ENCODE measurements around the gene KCTD13.
"Not testable (repeated sequence)": the region's sequence is repeated elsewhere in the genome, so short reads cannot be mapped to it uniquely, and the experiment has no call there.

KCTD13 gene

GRCh38 chr16:29898804-29899515 is 27.1 kb downstream of the KCTD13 start:
- H3K27ac ChIP-seq = no peak overlapping the region
- H3K4me3 ChIP-seq = peak overlapping the region; percentile 80
- H3K9ac ChIP-seq (ENCODE audit: insufficient read length) = no peak overlapping the region
- H3K36me3 ChIP-seq (ENCODE audit: insufficient read depth, low read length) = no peaks in the 10 kb centered on the region
- DNase-seq (ENCODE audit: low read depth, low spot score) = no peak
- H3K9me3 ChIP-seq (ENCODE audit: low read depth, low read length) = no peaks in the 10 kb centered on the region
- TF ChIP-seq FOXP2 (optimal IDR thresholded peaks at IDR 0.05; ENCODE audit: control extremely low read depth, extremely low read length, insufficient read depth) (no peak), EZH2 (IDR thresholded peaks at IDR 0.05) (no peak), POLR2AphosphoS5 (IDR thresholded peaks at IDR 0.05; ENCODE audit: borderline replicate concordance, low read depth, low read length) (no peak)

GRCh38 chr16:29898135-29898803 is 27.8 kb downstream of the KCTD13 start:
- no peaks in the 10 kb centered on the region for H3K36me3 ChIP-seq (ENCODE audit: insufficient read depth, low read length)
- DNase-seq (ENCODE audit: low read depth, low spot score) = no peak
- H3K9ac ChIP-seq (ENCODE audit: insufficient read length) = no peak overlapping the region
- H3K9me3 ChIP-seq (ENCODE audit: low read depth, low read length) = no peaks in the 10 kb centered on the region
- TF ChIP-seq FOXP2 (optimal IDR thresholded peaks at IDR 0.05; ENCODE audit: control extremely low read depth, extremely low read length, insufficient read depth) (no peak), POLR2AphosphoS5 (IDR thresholded peaks at IDR 0.05; ENCODE audit: borderline replicate concordance, low read depth, low read length) (no peak), EZH2 (IDR thresholded peaks at IDR 0.05) (no peak)
- no peak overlapping the region for H3K4me3 ChIP-seq
- no peak overlapping the region for H3K27ac ChIP-seq

DNA sequence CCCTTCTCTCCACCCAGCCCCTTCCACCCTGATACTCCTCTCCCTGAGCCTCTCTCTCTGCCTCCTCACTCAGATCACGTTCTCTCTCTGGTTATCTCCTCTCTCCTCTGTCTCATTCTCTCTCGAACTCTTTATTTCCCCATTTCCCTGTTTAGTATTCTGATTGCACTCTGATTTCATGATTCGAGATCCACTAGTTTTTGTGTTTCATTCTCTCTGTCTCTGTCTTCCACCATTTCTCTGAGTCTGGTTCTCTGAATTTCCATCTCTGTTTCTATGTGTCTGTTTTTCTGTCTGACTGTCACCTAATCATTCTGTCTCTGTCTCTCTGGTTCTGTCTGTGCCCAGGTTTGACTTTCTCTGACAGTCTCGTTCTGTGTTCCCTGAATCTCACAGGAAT is 28.7 kb downstream of the KCTD13 start:
- DNase-seq (ENCODE audit: low read depth, low spot score) = no peak
- Histone ChIP-seq H3K36me3 (ENCODE audit: insufficient read depth, low read length) (no peaks in the 10 kb centered on the region), H3K9ac (ENCODE audit: insufficient read length) (no peak overlapping the region), H3K4me3 (no peak overlapping the region), H3K9me3 (ENCODE audit: low read depth, low read length) (no peaks in the 10 kb centered on the region), H3K27ac (no peak overlapping the region)
- no peak for TF ChIP-seq EZH2 (IDR thresholded peaks at IDR 0.05)
- no peak for TF ChIP-seq FOXP2 (optimal IDR thresholded peaks at IDR 0.05; ENCODE audit: control extremely low read depth, extremely low read length, insufficient read depth)
- no peak for TF ChIP-seq POLR2AphosphoS5 (IDR thresholded peaks at IDR 0.05; ENCODE audit: borderline replicate concordance, low read depth, low read length)

DNA sequence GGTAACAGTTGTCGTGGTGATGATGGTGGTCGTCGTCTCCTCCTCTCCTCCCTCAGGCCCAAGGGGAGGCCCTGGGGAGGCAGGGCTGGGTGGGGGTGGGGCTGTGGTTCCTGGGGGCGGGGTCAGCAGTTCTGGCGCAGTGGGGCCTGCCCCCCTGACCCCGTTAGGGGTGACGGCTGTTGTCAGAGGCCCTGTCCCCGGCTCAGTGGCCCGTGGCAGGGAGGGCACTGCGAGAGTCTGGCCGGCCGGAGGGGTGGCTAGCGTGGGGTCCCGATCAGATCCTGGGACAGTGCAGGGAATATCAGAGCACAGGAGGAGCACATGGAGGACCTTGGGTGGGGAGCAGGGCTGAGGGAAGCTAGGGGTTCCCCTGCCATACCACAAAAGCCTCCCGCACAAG is 29.2 kb downstream of the KCTD13 start:
- H3K27ac ChIP-seq = no peak overlapping the region
- H3K36me3 ChIP-seq (ENCODE audit: insufficient read depth, low read length) = no peaks in the 10 kb centered on the region
- no peaks in the 10 kb centered on the region for H3K9me3 ChIP-seq (ENCODE audit: low read depth, low read length)
- no peak for DNase-seq (ENCODE audit: low read depth, low spot score)
- H3K4me3 ChIP-seq = no peak overlapping the region
- TF ChIP-seq POLR2AphosphoS5 (IDR thresholded peaks at IDR 0.05; ENCODE audit: borderline replicate concordance, low read depth, low read length) (no peak), EZH2 (IDR thresholded peaks at IDR 0.05) (no peak), FOXP2 (optimal IDR thresholded peaks at IDR 0.05; ENCODE audit: control extremely low read depth, extremely low read length, insufficient read depth) (no peak)
- H3K9ac ChIP-seq (ENCODE audit: insufficient read length) = no peak overlapping the region

GRCh38 chr16:29894352-29894751 is 31.7 kb downstream of the KCTD13 start:
- no peak for TF ChIP-seq POLR2AphosphoS5 (IDR thresholded peaks at IDR 0.05; ENCODE audit: borderline replicate concordance, low read depth, low read length)
- no peak for TF ChIP-seq FOXP2 (optimal IDR thresholded peaks at IDR 0.05; ENCODE audit: control extremely low read depth, extremely low read length, insufficient read depth)
- TF ChIP-seq EZH2 (IDR thresholded peaks at IDR 0.05) = no peak
- no peak overlapping the region for H3K9ac ChIP-seq (ENCODE audit: insufficient read length)
- no peak overlapping the region for H3K4me3 ChIP-seq
- no peaks in the 10 kb centered on the region for H3K36me3 ChIP-seq (ENCODE audit: insufficient read depth, low read length)
- no peak overlapping the region for H3K27ac ChIP-seq
- H3K9me3 ChIP-seq (ENCODE audit: low read depth, low read length) = no peaks in the 10 kb centered on the region
- DNase-seq (ENCODE audit: low read depth, low spot score) = no peak

GRCh38 chr16:29893553-29893952 is 32.5 kb downstream of the KCTD13 start:
- Histone ChIP-seq H3K4me3 (no peak overlapping the region), H3K9ac (ENCODE audit: insufficient read length) (no peak overlapping the region), H3K27ac (no peak overlapping the region), H3K9me3 (ENCODE audit: low read depth, low read length) (no peaks in the 10 kb centered on the region), H3K36me3 (ENCODE audit: insufficient read depth, low read length) (no peaks in the 10 kb centered on the region)
- TF ChIP-seq EZH2 (IDR thresholded peaks at IDR 0.05) = no peak
- no peak for DNase-seq (ENCODE audit: low read depth, low spot score)

DNA sequence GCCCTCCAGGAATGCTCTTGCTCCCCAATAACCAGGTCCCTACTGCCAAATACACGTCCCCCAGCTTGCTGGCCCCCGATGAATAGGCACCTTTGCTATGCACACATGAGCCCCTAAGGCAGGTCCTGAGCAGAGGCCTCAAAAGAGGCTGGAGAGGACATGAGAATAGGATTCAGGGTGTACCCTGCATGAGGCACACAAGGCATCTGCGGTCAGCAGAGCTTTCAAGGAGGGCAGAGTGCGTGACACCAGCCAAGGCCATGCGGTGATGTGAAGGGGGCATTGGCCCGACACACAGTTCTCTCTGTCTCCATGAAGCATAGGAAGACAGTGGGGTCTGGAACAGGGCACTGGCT is 33.6 kb downstream of the KCTD13 start:
- H3K4me3 ChIP-seq = no peak overlapping the region
- TF ChIP-seq EZH2 (IDR thresholded peaks at IDR 0.05) (no peak), POLR2AphosphoS5 (IDR thresholded peaks at IDR 0.05; ENCODE audit: borderline replicate concordance, low read depth, low read length) (no peak), FOXP2 (optimal IDR thresholded peaks at IDR 0.05; ENCODE audit: control extremely low read depth, extremely low read length, insufficient read depth) (no peak)
- H3K36me3 ChIP-seq (ENCODE audit: insufficient read depth, low read length) = no peaks in the 10 kb centered on the region
- H3K9ac ChIP-seq (ENCODE audit: insufficient read length) = no peak overlapping the region
- no peak overlapping the region for H3K27ac ChIP-seq
- DNase-seq (ENCODE audit: low read depth, low spot score) = no peak
- H3K9me3 ChIP-seq (ENCODE audit: low read depth, low read length) = no peaks in the 10 kb centered on the region

DNA sequence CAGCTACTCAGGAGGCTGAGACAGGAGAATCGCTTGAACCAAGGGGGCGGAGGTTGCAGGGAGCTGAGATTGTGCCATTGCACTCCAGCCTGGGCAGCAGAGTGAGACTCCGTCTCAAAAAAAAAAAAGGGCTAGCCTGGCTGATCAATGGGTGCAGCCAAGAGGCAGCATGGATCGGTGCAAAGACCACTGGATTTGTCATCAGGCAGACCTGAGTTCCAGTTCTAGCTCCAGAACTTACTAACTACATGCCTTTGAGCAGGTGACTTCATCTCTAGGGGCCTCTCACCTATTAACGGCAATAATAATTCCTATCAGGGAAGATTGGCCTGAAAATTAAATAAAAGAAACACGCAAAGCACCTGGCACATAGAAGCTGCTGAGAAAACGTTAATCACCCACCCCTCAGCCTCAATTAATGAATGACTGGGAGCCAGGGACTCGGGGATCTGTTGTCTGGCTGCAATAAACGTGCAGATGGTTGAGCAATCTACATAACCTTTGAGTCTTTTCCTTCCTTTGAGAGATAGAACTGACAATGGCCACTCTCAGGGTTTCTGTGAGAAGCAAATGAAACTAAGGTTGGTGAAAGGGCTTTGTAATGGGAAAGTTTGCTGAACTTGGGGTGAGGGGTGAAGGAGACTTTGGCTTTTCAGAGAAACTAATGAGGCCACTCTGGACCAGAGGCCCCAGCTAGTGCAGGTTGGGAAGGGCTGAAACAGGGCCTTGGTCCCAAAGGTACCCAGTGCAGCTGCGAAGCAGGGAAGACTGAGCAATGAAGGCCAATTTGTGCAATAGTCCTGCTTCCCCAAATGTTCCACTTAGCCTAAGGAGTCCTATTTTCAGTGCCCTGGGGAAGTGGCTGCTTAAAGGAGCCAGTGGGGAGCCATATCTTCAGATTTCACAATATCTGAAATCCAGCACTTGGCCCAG is 34.2 kb downstream of the KCTD13 start:
- H3K4me3 ChIP-seq = no peak overlapping the region
- no peaks in the 10 kb centered on the region for H3K9me3 ChIP-seq (ENCODE audit: low read depth, low read length)
- no peaks in the 10 kb centered on the region for H3K36me3 ChIP-seq (ENCODE audit: insufficient read depth, low read length)
- DNase-seq (ENCODE audit: low read depth, low spot score) = no peak
- no peak overlapping the region for H3K9ac ChIP-seq (ENCODE audit: insufficient read length)
- H3K27ac ChIP-seq = no peak overlapping the region
- TF ChIP-seq FOXP2 (optimal IDR thresholded peaks at IDR 0.05; ENCODE audit: control extremely low read depth, extremely low read length, insufficient read depth) (no peak), EZH2 (IDR thresholded peaks at IDR 0.05) (no peak), POLR2AphosphoS5 (IDR thresholded peaks at IDR 0.05; ENCODE audit: borderline replicate concordance, low read depth, low read length) (no peak)

- H3K27ac ChIP-seq; H3K4me3 ChIP-seq; H3K9ac ChIP-seq (ENCODE audit: insufficient read length); DNase-seq (ENCODE audit: low read depth, low spot score); H3K9me3 ChIP-seq (ENCODE audit: low read depth, low read length); H3K36me3 ChIP-seq (ENCODE audit: insufficient read depth, low read length): not testable (repeated sequence)
Measured at GRCh38 chr16:29889372-29889771, 36.7 kb downstream of the KCTD13 start.
